GM19023 (cell line): Measurements from ENCODE around the gene PGAP6.
"Not testable (repeated sequence)": the region's sequence is repeated elsewhere in the genome, so short reads cannot be mapped to it uniquely, and the experiment has no call there.

Experiments used
- ATAC-seq: cut with Tn5 transposase; IDR thresholded peaks from one replicate; pipeline ENCODE4 v1.9.1; 2021; ENCODE audit warnings: mild to moderate bottlenecking, moderate library complexity; ENCODE audit not compliant: unreplicated experiment

PGAP6 gene

GRCh38 chr16:333406-334094 lies 48.2 kb downstream of the PGAP6 start:
- ATAC-seq, result no peak

- ATAC-seq, result not testable (repeated sequence)
These were observed 50.5 kb downstream of the PGAP6 start for GRCh38 chr16:331181-331814.

GRCh38 chr16:330741-331140 lies 51.0 kb downstream of the PGAP6 start:
- no peak for ATAC-seq

- ATAC-seq, result no peak
These were observed 56.2 kb downstream of the PGAP6 start for GRCh38 chr16:325375-326145.

- no peak for ATAC-seq
These were observed 57.1 kb downstream of the PGAP6 start for GRCh38 chr16:324451-325334.

GRCh38 chr16:324201-324450 lies 57.7 kb downstream of the PGAP6 start:
- no peak for ATAC-seq

GRCh38 chr16:322476-323143 lies 59.2 kb downstream of the PGAP6 start:
- ATAC-seq, result no peak

- ATAC-seq, result no peak
These were observed 60.2 kb downstream of the PGAP6 start for GRCh38 chr16:321532-321931.
